ENCODE measurements around the gene PARD3.

Gene PARD3

GRCh38 chr10:34124522-34125035 is 690.5 kb downstream of the PARD3 start:
- no peak overlapping the region for H3K4me3 ChIP-seq (ENCODE audit: insufficient read depth, low read depth, low read length)
- no peaks in the 10 kb centered on the region for H3K9me3 ChIP-seq (ENCODE audit: control insufficient read depth, low read length)
- 95 to 97% methylated on average over 3 to 6 of the region's 6 CpGs for WGBS, 2 experiments
- H3K27ac ChIP-seq (ENCODE audit: insufficient read depth, low read depth, low read length, poor library complexity, severe bottlenecking) = no peak overlapping the region
- H3K36me3 ChIP-seq (ENCODE audit: control insufficient read depth, insufficient read depth, low read length) = no peaks in the 10 kb centered on the region
- no peaks in the 10 kb centered on the region for H3K27me3 ChIP-seq (ENCODE audit: control insufficient read depth, insufficient read depth, low read length, poor library complexity, severe bottlenecking)
- H3K4me1 ChIP-seq (ENCODE audit: control insufficient read depth, insufficient read depth, low read length) = no peaks in the 10 kb centered on the region

GRCh38 chr10:34121781-34122622 is 693.1 kb downstream of the PARD3 start:
- no peak overlapping the region for H3K27ac ChIP-seq (ENCODE audit: insufficient read depth, low read depth, low read length, poor library complexity, severe bottlenecking)
- H3K27me3 ChIP-seq (ENCODE audit: control insufficient read depth, insufficient read depth, low read length, poor library complexity, severe bottlenecking) = no peaks in the 10 kb centered on the region
- no peak overlapping the region for H3K4me3 ChIP-seq (ENCODE audit: insufficient read depth, low read depth, low read length)
- no peaks in the 10 kb centered on the region for H3K36me3 ChIP-seq (ENCODE audit: control insufficient read depth, insufficient read depth, low read length)
- 90 to 92% methylated on average over 7 of the region's 7 CpGs for WGBS, 2 experiments
- no peaks in the 10 kb centered on the region for H3K4me1 ChIP-seq (ENCODE audit: control insufficient read depth, insufficient read depth, low read length)
- H3K9me3 ChIP-seq (ENCODE audit: control insufficient read depth, low read length) = no peaks in the 10 kb centered on the region

GRCh38 chr10:34121125-34121753 is 693.9 kb downstream of the PARD3 start:
- no peaks in the 10 kb centered on the region for H3K9me3 ChIP-seq (ENCODE audit: control insufficient read depth, low read length)
- H3K36me3 ChIP-seq (ENCODE audit: control insufficient read depth, insufficient read depth, low read length) = no peaks in the 10 kb centered on the region
- H3K27me3 ChIP-seq (ENCODE audit: control insufficient read depth, insufficient read depth, low read length, poor library complexity, severe bottlenecking) = no peaks in the 10 kb centered on the region
- H3K27ac ChIP-seq (ENCODE audit: insufficient read depth, low read depth, low read length, poor library complexity, severe bottlenecking) = no peak overlapping the region
- H3K4me3 ChIP-seq (ENCODE audit: insufficient read depth, low read depth, low read length) = no peak overlapping the region
- H3K4me1 ChIP-seq (ENCODE audit: control insufficient read depth, insufficient read depth, low read length) = no peaks in the 10 kb centered on the region
- 93 to 95% methylated on average over 6 to 7 of the region's 7 CpGs for WGBS, 2 experiments

- 96% methylated on average over 25 of the region's 25 CpGs for WGBS, 2 experiments
- Histone ChIP-seq H3K36me3 (ENCODE audit: control insufficient read depth, insufficient read depth, low read length) (no peaks in the 10 kb centered on the region), H3K9me3 (ENCODE audit: control insufficient read depth, low read length) (no peaks in the 10 kb centered on the region), H3K27me3 (ENCODE audit: control insufficient read depth, insufficient read depth, low read length, poor library complexity, severe bottlenecking) (no peaks in the 10 kb centered on the region), H3K27ac (ENCODE audit: insufficient read depth, low read depth, low read length, poor library complexity, severe bottlenecking) (no peak overlapping the region), H3K4me1 (ENCODE audit: control insufficient read depth, insufficient read depth, low read length) (no peaks in the 10 kb centered on the region), H3K4me3 (ENCODE audit: insufficient read depth, low read depth, low read length) (no peak overlapping the region)
Measured at GRCh38 chr10:34119456-34119855, 695.6 kb downstream of the PARD3 start.

- Histone ChIP-seq H3K4me3 (ENCODE audit: insufficient read depth, low read depth, low read length) (no peak overlapping the region), H3K36me3 (ENCODE audit: control insufficient read depth, insufficient read depth, low read length) (no peaks in the 10 kb centered on the region), H3K27me3 (ENCODE audit: control insufficient read depth, insufficient read depth, low read length, poor library complexity, severe bottlenecking) (no peaks in the 10 kb centered on the region), H3K4me1 (ENCODE audit: control insufficient read depth, insufficient read depth, low read length) (no peaks in the 10 kb centered on the region), H3K9me3 (ENCODE audit: control insufficient read depth, low read length) (no peaks in the 10 kb centered on the region), H3K27ac (ENCODE audit: insufficient read depth, low read depth, low read length, poor library complexity, severe bottlenecking) (no peak overlapping the region)
- WGBS, 2 experiments = 86% methylated on average over 15 to 16 of the region's 16 CpGs
Measured at GRCh38 chr10:34116681-34117271, 698.3 kb downstream of the PARD3 start.

- Histone ChIP-seq H3K27ac (ENCODE audit: insufficient read depth, low read depth, low read length, poor library complexity, severe bottlenecking) (no peak overlapping the region), H3K9me3 (ENCODE audit: control insufficient read depth, low read length) (no peaks in the 10 kb centered on the region), H3K4me1 (ENCODE audit: control insufficient read depth, insufficient read depth, low read length) (no peaks in the 10 kb centered on the region), H3K4me3 (ENCODE audit: insufficient read depth, low read depth, low read length) (no peak overlapping the region), H3K27me3 (ENCODE audit: control insufficient read depth, insufficient read depth, low read length, poor library complexity, severe bottlenecking) (no peaks in the 10 kb centered on the region), H3K36me3 (ENCODE audit: control insufficient read depth, insufficient read depth, low read length) (no peaks in the 10 kb centered on the region)
- 84 to 87% methylated on average over 5 to 6 of the region's 6 CpGs for WGBS, 2 experiments
Measured at GRCh38 chr10:34116220-34116641, 698.9 kb downstream of the PARD3 start.

GRCh38 chr10:34114914-34115313 is 700.2 kb downstream of the PARD3 start:
- H3K27ac ChIP-seq (ENCODE audit: insufficient read depth, low read depth, low read length, poor library complexity, severe bottlenecking) = no peak overlapping the region
- H3K9me3 ChIP-seq (ENCODE audit: control insufficient read depth, low read length) = no peaks in the 10 kb centered on the region
- H3K36me3 ChIP-seq (ENCODE audit: control insufficient read depth, insufficient read depth, low read length) = no peaks in the 10 kb centered on the region
- H3K4me1 ChIP-seq (ENCODE audit: control insufficient read depth, insufficient read depth, low read length) = no peaks in the 10 kb centered on the region
- 91% methylated on average over 10 of the region's 10 CpGs for WGBS, 2 experiments
- H3K4me3 ChIP-seq (ENCODE audit: insufficient read depth, low read depth, low read length) = no peak overlapping the region
- no peaks in the 10 kb centered on the region for H3K27me3 ChIP-seq (ENCODE audit: control insufficient read depth, insufficient read depth, low read length, poor library complexity, severe bottlenecking)

GRCh38 chr10:34113504-34114225 is 701.4 kb downstream of the PARD3 start:
- 79 to 80% methylated on average over 5 of the region's 6 CpGs for WGBS, 2 experiments
- Histone ChIP-seq H3K9me3 (ENCODE audit: control insufficient read depth, low read length) (no peaks in the 10 kb centered on the region), H3K27me3 (ENCODE audit: control insufficient read depth, insufficient read depth, low read length, poor library complexity, severe bottlenecking) (no peaks in the 10 kb centered on the region), H3K27ac (ENCODE audit: insufficient read depth, low read depth, low read length, poor library complexity, severe bottlenecking) (no peak overlapping the region), H3K36me3 (ENCODE audit: control insufficient read depth, insufficient read depth, low read length) (no peaks in the 10 kb centered on the region), H3K4me1 (ENCODE audit: control insufficient read depth, insufficient read depth, low read length) (no peaks in the 10 kb centered on the region), H3K4me3 (ENCODE audit: insufficient read depth, low read depth, low read length) (no peak overlapping the region)

GRCh38 chr10:34112171-34112782 is 702.8 kb downstream of the PARD3 start:
- WGBS, 2 experiments = 85 to 88% methylated on average over 6 of the region's 6 CpGs
- no peaks in the 10 kb centered on the region for H3K36me3 ChIP-seq (ENCODE audit: control insufficient read depth, insufficient read depth, low read length)
- H3K4me1 ChIP-seq (ENCODE audit: control insufficient read depth, insufficient read depth, low read length) = no peaks in the 10 kb centered on the region
- H3K4me3 ChIP-seq (ENCODE audit: insufficient read depth, low read depth, low read length) = no peak overlapping the region
- H3K27me3 ChIP-seq (ENCODE audit: control insufficient read depth, insufficient read depth, low read length, poor library complexity, severe bottlenecking) = no peaks in the 10 kb centered on the region
- no peaks in the 10 kb centered on the region for H3K9me3 ChIP-seq (ENCODE audit: control insufficient read depth, low read length)
- H3K27ac ChIP-seq (ENCODE audit: insufficient read depth, low read depth, low read length, poor library complexity, severe bottlenecking) = no peak overlapping the region

Measured in ectodermal cell (in vitro differentiated cells).